HUES64 (cell line): ENCODE measurements around the gene WNT3.

Experiments
- H3K27ac ChIP-seq: 2 replicates; pipeline ENCODE4 v1.7.0; 2013; ENCODE audit warnings: low read depth, low read length, inconsistent platforms
- H3K27me3 ChIP-seq: 2 replicates; pipeline ENCODE4 v1.6.1; 2013; ENCODE audit warnings: mild to moderate bottlenecking, low read length; ENCODE audit not compliant: insufficient read depth
- H3K36me3 ChIP-seq: 2 replicates; pipeline ENCODE4 v1.6.1; 2013; ENCODE audit warnings: mild to moderate bottlenecking, low read length; ENCODE audit not compliant: insufficient read depth
- H3K4me1 ChIP-seq: 2 replicates; pipeline ENCODE4 v1.6.1; 2013; ENCODE audit warnings: mild to moderate bottlenecking, low read length, moderate library complexity; ENCODE audit not compliant: insufficient read depth
- H3K4me3 ChIP-seq: 2 replicates; pipeline ENCODE4 v1.5.1; 2013; ENCODE audit warnings: mild to moderate bottlenecking, low read length, moderate library complexity
- H3K9ac ChIP-seq: 2 replicates; pipeline ENCODE4 v1.6.1; 2013; ENCODE audit warnings: mild to moderate bottlenecking, low read depth, low read length
- H3K9me3 ChIP-seq: 2 replicates; pipeline ENCODE4 v1.6.1; 2013; ENCODE audit warnings: low read depth, low read length; ENCODE audit not compliant: insufficient read depth
- WGBS: fragments of 150-250, 120-280 bp; methylation state at CpG from one replicate; pipeline ENCODE4 v1.1.7; 2013; ENCODE audit warnings: missing lambda C conversion rate; 5-methylcytosine and 5-hydroxymethylcytosine counted together

Gene WNT3

DNA sequence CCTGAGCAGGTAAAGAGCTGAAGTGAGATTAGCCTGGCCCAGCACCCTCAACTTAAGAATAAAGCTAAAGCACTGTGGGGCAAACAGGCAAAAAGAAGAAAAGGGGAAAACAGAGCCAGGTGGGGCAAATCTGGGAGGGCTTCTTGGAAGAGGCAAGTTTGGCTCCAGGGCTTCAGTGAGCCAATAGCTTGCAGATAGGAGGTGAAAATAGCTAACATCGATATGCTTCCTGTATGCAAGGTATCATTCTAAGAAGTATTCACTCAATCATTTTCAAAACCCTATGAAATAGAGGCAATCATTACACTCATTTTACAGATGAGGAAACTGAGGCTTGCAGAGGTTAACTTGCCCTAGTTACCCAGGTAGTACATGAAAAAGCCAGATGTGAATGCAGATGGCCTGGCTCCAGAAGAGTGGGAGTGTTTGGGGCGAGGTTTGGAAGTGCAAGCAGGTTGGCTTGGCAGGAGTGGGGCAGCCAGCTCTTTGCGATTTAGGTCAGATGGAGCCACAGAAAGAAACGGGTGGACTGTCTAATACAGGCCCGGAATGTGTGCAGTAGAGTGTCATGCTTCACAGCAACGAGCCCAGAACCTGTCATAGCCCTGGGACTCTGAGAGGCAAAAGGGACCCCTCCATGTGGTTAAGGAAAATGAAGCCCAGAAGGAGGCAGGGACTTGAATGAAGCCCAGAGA is 5.7 kb downstream of the WNT3 start:
- Histone ChIP-seq H3K9ac (no peak overlapping the region), H3K36me3 (no peaks in the 10 kb centered on the region), H3K4me1 (peaks cover 45% of the 10 kb centered on the region), H3K27me3 (peaks cover 30% of the 10 kb centered on the region), H3K27ac (no peak overlapping the region), H3K9me3 (no peaks in the 10 kb centered on the region), H3K4me3 (no peak overlapping the region)
- WGBS = 88% methylated on average over 5 of the region's 6 CpGs

DNA sequence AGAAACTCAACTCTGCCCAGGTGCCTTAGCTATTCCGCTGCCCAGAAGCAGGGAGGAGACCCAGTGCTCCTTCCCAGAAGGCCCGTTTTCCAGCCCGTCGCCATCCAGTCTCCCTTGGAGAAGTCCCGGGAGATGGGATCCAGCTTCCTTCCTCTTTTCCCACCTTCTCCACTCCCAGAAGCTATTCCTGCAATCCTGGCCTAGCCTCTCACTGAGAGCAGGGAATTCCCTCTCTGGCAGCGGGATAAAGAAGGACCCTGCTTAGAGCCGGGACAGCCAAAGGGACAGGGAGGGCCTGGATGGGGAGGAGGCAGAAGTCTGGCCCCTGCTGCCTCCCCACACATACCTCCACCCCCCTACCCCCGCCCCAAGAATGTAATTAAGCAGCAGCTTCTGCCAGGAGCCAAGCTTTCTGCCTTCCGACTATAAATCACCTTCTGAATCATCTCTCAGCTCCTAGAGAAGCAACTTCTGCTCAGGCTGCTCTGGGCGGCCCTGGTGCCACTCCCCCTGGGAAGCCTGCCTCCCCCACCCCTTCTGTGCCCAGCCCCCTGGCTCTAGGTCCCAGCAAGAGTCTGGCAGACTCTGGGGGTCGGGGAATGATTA is 6.4 kb downstream of the WNT3 start:
- 60% methylated on average over 10 of the region's 11 CpGs for WGBS
- no peaks in the 10 kb centered on the region for H3K36me3 ChIP-seq
- no peaks in the 10 kb centered on the region for H3K9me3 ChIP-seq
- H3K27ac ChIP-seq = no peak overlapping the region
- H3K4me1 ChIP-seq = peaks cover 39% of the 10 kb centered on the region
- no peak overlapping the region for H3K9ac ChIP-seq
- H3K4me3 ChIP-seq = no peak overlapping the region
- H3K27me3 ChIP-seq = peaks cover 23% of the 10 kb centered on the region

DNA sequence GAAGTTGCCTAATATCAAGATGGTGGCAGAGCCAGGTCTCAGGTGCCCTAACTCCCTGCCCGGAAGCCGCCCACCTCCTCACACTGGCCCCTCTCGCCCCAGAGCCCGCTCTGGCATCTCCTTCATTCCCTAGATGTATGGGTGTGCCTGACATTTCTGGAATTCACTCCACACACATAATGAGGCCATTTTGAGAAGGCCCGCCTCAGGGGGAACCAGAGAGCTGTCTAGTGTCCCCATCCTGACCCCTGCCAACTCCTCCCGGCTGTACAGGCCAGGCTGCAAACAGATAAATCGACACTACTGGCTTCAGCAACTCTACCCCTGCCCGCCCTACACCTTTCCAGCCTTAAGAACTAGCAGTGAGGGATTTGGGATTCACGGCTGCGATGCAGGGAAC is 7.7 kb downstream of the WNT3 start:
- Histone ChIP-seq H3K4me3 (no peak overlapping the region), H3K9ac (no peak overlapping the region), H3K4me1 (peaks cover 26% of the 10 kb centered on the region), H3K36me3 (no peaks in the 10 kb centered on the region), H3K9me3 (no peaks in the 10 kb centered on the region), H3K27ac (no peak overlapping the region), H3K27me3 (peaks cover 11% of the 10 kb centered on the region)
- 92% methylated on average over 10 of the region's 10 CpGs for WGBS

DNA sequence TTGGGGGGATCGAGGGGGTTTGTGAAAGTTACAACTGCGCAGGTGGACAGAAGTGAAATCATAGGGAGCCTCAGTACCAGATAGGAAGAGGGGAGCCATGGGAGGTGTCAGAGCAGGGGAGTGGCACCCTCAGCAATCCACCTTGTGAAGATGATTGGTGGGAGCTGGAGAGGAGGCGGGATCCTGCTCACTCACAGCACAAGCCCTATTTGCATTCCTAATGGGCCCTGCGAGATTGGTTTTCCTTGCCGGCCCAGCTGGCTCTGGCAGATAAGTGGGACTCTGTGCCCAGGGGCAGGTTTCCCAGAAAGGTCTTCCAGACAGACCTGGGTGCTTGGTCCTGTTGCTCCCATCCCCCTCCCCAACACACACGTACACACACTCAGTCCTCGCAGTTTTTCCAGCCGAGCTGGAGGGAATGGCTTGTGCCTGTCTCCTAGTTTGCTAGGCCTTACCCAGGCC is 9.4 kb downstream of the WNT3 start:
- H3K9me3 ChIP-seq = no peaks in the 10 kb centered on the region
- H3K4me1 ChIP-seq = peaks cover 18% of the 10 kb centered on the region
- H3K4me3 ChIP-seq = no peak overlapping the region
- no peak overlapping the region for H3K9ac ChIP-seq
- no peaks in the 10 kb centered on the region for H3K36me3 ChIP-seq
- H3K27ac ChIP-seq = no peak overlapping the region
- H3K27me3 ChIP-seq = no peaks in the 10 kb centered on the region; the same call in 1 of the 2 replicates
- WGBS = 58% methylated on average over 8 of the region's 8 CpGs

DNA sequence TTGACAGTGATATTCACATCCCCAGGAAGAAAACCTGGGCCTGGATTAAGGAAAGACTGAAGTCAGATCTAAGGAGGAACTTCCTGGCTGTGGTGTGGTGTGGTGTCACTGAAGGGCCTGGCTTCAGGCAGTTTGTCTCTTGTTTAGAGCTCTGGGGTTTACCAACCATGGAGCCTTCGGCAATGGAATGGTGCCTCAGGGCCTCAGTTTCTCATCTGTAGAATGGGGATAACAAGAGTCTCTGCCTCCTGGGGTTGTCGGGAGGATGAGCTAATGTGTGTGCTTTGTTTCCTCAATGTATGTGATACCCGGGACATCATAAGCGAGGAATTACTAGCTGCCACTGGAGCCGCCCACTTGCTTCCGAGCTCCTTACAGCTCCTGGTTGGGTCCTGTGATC is 12.7 kb downstream of the WNT3 start:
- Histone ChIP-seq H3K27ac (no peak overlapping the region), H3K9me3 (no peaks in the 10 kb centered on the region), H3K36me3 (no peaks in the 10 kb centered on the region), H3K4me3 (no peak overlapping the region), H3K9ac (no peak overlapping the region), H3K27me3 (no peaks in the 10 kb centered on the region), H3K4me1 (0 out of 2 replicates have a peak, but pooled peaks cover 4% of the 10 kb centered on the region)
- WGBS = 89% methylated on average over 6 of the region's 6 CpGs

DNA sequence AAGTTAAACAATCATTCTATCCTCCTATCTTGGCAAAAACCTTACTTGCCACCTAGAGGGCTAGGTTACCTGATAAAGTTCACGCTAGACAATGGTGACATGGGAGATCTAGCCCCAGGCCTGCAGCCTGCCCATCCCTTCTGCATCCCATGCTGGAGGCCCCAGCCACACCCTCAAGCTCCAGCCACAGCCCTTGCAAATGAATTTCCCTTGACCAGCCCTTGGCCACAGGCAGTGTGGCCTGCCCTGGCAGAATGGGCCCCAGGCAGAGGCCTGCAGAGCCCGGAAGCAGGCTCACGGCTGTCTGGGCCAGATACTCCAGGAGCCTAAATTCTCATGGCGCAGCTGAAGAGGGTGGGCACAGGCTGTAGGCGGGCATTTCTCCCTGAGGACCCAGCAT is 14.9 kb downstream of the WNT3 start:
- no peak overlapping the region for H3K4me3 ChIP-seq
- H3K4me1 ChIP-seq = no peaks in the 10 kb centered on the region
- no peaks in the 10 kb centered on the region for H3K27me3 ChIP-seq
- no peak overlapping the region for H3K9ac ChIP-seq
- H3K27ac ChIP-seq = no peak overlapping the region
- 96% methylated on average over 5 of the region's 5 CpGs for WGBS
- H3K36me3 ChIP-seq = no peaks in the 10 kb centered on the region
- no peaks in the 10 kb centered on the region for H3K9me3 ChIP-seq

DNA sequence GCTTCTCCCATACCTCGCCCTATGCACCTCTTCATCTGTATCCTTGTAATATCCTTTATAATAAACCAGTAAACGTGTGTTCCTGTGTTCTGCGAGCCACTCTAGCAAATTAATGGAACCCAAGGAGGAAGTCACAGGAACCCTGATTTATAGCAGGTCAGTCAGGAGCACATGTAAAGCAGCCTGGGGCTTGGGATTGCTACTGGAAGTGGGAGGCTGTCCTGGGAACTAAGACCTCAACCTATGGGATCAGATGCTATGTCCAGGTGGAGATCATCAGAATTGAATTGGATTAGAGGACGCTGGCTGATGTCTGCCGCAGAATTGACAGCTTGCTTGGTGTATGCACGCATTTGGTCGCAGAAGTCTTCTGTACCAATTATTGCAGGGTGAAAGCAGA is 15.7 kb downstream of the WNT3 start:
- H3K9ac ChIP-seq = no peak overlapping the region
- no peak overlapping the region for H3K4me3 ChIP-seq
- H3K4me1 ChIP-seq = no peaks in the 10 kb centered on the region
- 81% methylated on average over 7 of the region's 7 CpGs for WGBS
- no peaks in the 10 kb centered on the region for H3K36me3 ChIP-seq
- H3K27ac ChIP-seq = no peak overlapping the region
- no peaks in the 10 kb centered on the region for H3K27me3 ChIP-seq
- H3K9me3 ChIP-seq = no peaks in the 10 kb centered on the region

DNA sequence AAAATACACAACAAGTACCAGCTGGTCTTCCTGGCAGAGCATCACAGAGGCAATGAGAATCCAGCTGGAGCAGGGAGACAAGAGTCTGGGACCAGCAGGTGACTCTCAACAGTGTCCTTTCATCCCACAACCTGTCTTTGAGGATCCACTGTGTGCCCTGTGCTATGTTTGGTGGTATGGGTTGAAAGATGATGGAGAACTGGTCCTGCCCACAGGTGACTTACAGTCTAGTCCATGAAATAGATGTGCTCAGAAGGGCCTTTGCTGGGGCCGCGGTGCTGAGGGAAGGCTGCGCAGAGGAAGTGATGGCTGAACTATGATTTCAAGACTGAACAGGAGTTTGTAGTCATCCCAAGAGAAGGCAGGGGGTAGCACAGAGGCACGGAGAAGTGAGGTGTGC is 17.9 kb downstream of the WNT3 start:
- H3K4me1 ChIP-seq = no peaks in the 10 kb centered on the region
- H3K36me3 ChIP-seq = no peaks in the 10 kb centered on the region
- no peak overlapping the region for H3K4me3 ChIP-seq
- H3K9ac ChIP-seq = no peak overlapping the region
- H3K9me3 ChIP-seq = no peaks in the 10 kb centered on the region
- no peaks in the 10 kb centered on the region for H3K27me3 ChIP-seq
- WGBS = 97% methylated on average over 4 of the region's 4 CpGs
- H3K27ac ChIP-seq = no peak overlapping the region

DNA sequence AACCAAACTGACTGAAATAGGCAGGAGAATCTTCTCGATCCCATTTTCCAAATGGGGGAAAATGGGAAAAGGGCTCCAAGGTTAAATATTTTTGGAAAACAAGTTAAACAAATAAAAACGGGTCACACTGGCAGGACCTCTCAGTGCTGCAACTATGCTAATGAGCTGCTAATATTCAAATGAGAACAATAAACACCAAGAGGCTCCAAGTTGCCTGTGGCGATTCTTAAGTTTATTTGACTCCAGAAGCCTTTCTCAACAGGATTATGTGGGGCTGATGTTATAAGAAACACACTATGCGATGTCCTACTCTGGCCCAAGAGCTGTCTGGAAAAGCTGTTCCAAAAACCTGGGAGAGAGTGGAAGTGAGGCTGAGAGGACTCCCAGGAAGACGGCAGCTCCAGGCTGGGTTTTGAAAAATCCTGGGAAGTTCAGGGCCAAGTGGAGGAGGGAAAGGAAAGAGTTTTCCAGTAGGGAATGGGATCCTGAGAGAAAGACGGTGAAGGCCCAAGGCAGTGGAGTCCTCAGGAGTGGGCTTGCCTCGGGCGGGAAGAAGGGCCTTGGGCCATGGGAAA is 21.4 kb downstream of the WNT3 start:
- H3K4me1 ChIP-seq = no peaks in the 10 kb centered on the region
- H3K36me3 ChIP-seq = no peaks in the 10 kb centered on the region
- no peaks in the 10 kb centered on the region for H3K9me3 ChIP-seq
- no peak overlapping the region for H3K27ac ChIP-seq
- 87% methylated on average over 8 of the region's 8 CpGs for WGBS
- no peak overlapping the region for H3K9ac ChIP-seq
- H3K4me3 ChIP-seq = no peak overlapping the region
- H3K27me3 ChIP-seq = no peaks in the 10 kb centered on the region; the same call in 1 of the 2 replicates

DNA sequence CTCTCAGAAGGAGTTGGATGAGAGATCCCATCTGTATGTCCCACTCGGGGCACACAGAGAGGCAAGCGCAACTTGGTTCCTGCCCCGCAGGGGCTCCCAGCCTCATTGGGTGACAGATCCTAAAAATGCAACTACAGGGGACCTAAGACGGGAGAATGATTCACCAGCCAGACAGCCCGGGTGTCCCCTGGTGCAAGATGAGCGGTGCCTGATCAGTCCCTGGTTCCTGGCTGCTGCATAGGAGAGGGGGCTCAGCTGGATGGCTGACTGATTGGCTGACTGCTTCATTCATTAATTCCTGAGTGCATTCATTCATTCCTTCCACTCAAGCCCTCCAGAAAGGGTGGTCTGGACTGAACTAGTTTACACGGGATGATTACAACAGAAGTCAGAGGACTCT is 22.0 kb downstream of the WNT3 start:
- no peaks in the 10 kb centered on the region for H3K4me1 ChIP-seq
- no peaks in the 10 kb centered on the region for H3K36me3 ChIP-seq
- H3K9ac ChIP-seq = no peak overlapping the region
- no peak overlapping the region for H3K27ac ChIP-seq
- 92% methylated on average over 7 of the region's 7 CpGs for WGBS
- peaks cover 2% of the 10 kb centered on the region; the same call in 1 of the 2 replicates for H3K27me3 ChIP-seq
- H3K9me3 ChIP-seq = no peaks in the 10 kb centered on the region
- no peak overlapping the region for H3K4me3 ChIP-seq

DNA sequence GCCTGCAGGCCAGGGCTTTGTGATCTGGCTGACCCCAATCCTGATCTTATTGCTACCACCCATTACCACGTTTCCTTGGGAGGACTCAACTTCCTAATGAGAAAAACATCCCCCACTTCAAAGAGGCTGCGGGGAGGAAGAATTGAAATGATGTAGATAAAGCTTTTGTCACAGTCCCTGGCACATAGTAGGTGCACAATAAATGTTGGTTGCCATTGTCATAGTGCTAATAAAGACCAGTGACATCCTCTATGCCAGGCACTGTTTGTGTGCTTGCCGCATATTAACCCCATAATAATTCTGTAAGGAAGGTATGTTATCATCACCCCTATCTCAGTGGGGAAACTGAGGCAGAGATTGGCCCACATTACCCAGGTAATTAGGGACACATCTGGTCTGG is 22.4 kb downstream of the WNT3 start:
- Histone ChIP-seq H3K36me3 (no peaks in the 10 kb centered on the region), H3K4me3 (no peak overlapping the region), H3K9ac (no peak overlapping the region), H3K9me3 (no peaks in the 10 kb centered on the region), H3K27ac (no peak overlapping the region), H3K27me3 (peaks cover 4% of the 10 kb centered on the region; the same call in 1 of the 2 replicates), H3K4me1 (no peaks in the 10 kb centered on the region)
- 91% methylated on average over 3 of the region's 3 CpGs for WGBS
